ENCODE measurements around the gene POMGNT2. TPM values are rescaled to one million over a fixed set of nuclear protein-coding genes. Genes with fewer than 3 reads are reported as not detected.
A peak's percentile ranks its signal among the peaks of the same experiment; 100 is the strongest.
"Not testable (repeated sequence)": the region's sequence is repeated elsewhere in the genome, so short reads cannot be mapped to it uniquely, and the experiment has no call there.

Gene POMGNT2
- total RNA-seq, 1 donor from 2014 or later, result 22.1 TPM

DNA sequence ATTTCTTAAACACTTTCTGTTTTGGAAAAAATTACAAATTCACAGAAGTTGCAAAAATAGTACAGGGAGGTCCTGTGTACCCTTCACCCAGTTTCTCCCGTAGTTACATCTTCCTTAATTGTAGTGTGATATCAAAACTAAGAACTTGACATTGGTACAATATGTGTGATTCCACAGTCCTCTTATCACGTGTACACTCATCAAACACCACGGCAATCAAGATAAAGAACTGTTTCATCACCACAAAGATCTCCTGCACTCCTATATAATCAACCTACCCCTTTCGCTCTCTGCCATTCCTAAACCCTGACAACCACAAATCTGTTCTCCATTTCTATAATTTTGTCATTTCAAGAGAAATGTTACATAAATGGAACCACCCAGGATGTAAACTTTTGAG is 31.4 kb downstream of the POMGNT2 start:
- Histone ChIP-seq H3K27me3 (ENCODE audit: control insufficient read depth, insufficient read depth, low read length) (no peaks in the 10 kb centered on the region), H3K4me3 (ENCODE audit: low read depth, low read length) (no peak overlapping the region), H3K36me3 (ENCODE audit: control insufficient read depth, insufficient read depth, low read length) (no peaks in the 10 kb centered on the region)
- no peak for DNase-seq (ENCODE audit: low read depth)
- TF ChIP-seq, protein P1, sequence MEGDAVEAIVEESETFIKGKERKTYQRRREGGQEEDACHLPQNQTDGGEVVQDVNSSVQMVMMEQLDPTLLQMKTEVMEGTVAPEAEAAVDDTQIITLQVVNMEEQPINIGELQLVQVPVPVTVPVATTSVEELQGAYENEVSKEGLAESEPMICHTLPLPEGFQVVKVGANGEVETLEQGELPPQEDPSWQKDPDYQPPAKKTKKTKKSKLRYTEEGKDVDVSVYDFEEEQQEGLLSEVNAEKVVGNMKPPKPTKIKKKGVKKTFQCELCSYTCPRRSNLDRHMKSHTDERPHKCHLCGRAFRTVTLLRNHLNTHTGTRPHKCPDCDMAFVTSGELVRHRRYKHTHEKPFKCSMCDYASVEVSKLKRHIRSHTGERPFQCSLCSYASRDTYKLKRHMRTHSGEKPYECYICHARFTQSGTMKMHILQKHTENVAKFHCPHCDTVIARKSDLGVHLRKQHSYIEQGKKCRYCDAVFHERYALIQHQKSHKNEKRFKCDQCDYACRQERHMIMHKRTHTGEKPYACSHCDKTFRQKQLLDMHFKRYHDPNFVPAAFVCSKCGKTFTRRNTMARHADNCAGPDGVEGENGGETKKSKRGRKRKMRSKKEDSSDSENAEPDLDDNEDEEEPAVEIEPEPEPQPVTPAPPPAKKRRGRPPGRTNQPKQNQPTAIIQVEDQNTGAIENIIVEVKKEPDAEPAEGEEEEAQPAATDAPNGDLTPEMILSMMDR (IDR thresholded peaks at IDR 0.05; ENCODE audit: insufficient read depth, low read length, poor library complexity, severe bottlenecking), result no peak

GRCh38 chr3:43073836-43074220 is 32.1 kb downstream of the POMGNT2 start:
- DNase-seq (ENCODE audit: low read depth), result no peak
- Histone ChIP-seq H3K4me3 (ENCODE audit: low read depth, low read length) (no peak overlapping the region), H3K27me3 (ENCODE audit: control insufficient read depth, insufficient read depth, low read length) (no peaks in the 10 kb centered on the region), H3K36me3 (ENCODE audit: control insufficient read depth, insufficient read depth, low read length) (no peaks in the 10 kb centered on the region)
- TF ChIP-seq, protein P1 (IDR thresholded peaks at IDR 0.05; ENCODE audit: insufficient read depth, low read length, poor library complexity, severe bottlenecking), result no peak

GRCh38 chr3:43073116-43073835 is 32.6 kb downstream of the POMGNT2 start:
- TF ChIP-seq, protein P1 (IDR thresholded peaks at IDR 0.05; ENCODE audit: insufficient read depth, low read length, poor library complexity, severe bottlenecking), result no peak
- Histone ChIP-seq H3K27me3 (ENCODE audit: control insufficient read depth, insufficient read depth, low read length) (no peaks in the 10 kb centered on the region), H3K36me3 (ENCODE audit: control insufficient read depth, insufficient read depth, low read length) (no peaks in the 10 kb centered on the region), H3K4me3 (ENCODE audit: low read depth, low read length) (no peak overlapping the region)
- DNase-seq (ENCODE audit: low read depth), result no peak

GRCh38 chr3:43072361-43072760 is 33.5 kb downstream of the POMGNT2 start:
- TF ChIP-seq, protein P1 (IDR thresholded peaks at IDR 0.05; ENCODE audit: insufficient read depth, low read length, poor library complexity, severe bottlenecking), result no peak
- H3K36me3 ChIP-seq (ENCODE audit: control insufficient read depth, insufficient read depth, low read length), result no peaks in the 10 kb centered on the region
- no peaks in the 10 kb centered on the region for H3K27me3 ChIP-seq (ENCODE audit: control insufficient read depth, insufficient read depth, low read length)
- no peak overlapping the region for H3K4me3 ChIP-seq (ENCODE audit: low read depth, low read length)
- DNase-seq (ENCODE audit: low read depth), result no peak

GRCh38 chr3:43071313-43071893 is 34.5 kb downstream of the POMGNT2 start:
- Histone ChIP-seq H3K4me3 (ENCODE audit: low read depth, low read length) (no peak overlapping the region), H3K27me3 (ENCODE audit: control insufficient read depth, insufficient read depth, low read length) (no peaks in the 10 kb centered on the region), H3K36me3 (ENCODE audit: control insufficient read depth, insufficient read depth, low read length) (no peaks in the 10 kb centered on the region)
- no peak for DNase-seq (ENCODE audit: low read depth)
- TF ChIP-seq, protein P1 (IDR thresholded peaks at IDR 0.05; ENCODE audit: insufficient read depth, low read length, poor library complexity, severe bottlenecking), result peak; percentile 38

- not testable (repeated sequence) for H3K27me3 ChIP-seq (ENCODE audit: control insufficient read depth, insufficient read depth, low read length); H3K4me3 ChIP-seq (ENCODE audit: low read depth, low read length); DNase-seq (ENCODE audit: low read depth); H3K36me3 ChIP-seq (ENCODE audit: control insufficient read depth, insufficient read depth, low read length)
Measured at GRCh38 chr3:43070670-43071069, 35.2 kb downstream of the POMGNT2 start.

Data from kidney epithelial cell (primary cell).